HG02571 (cell line): ENCODE measurements around the gene FEN1.

Experiments
- ATAC-seq: cut with Tn5 transposase; IDR thresholded peaks from one replicate; pipeline ENCODE4 v1.9.1; 2021; ENCODE audit warnings: mild to moderate bottlenecking, moderate library complexity; ENCODE audit not compliant: unreplicated experiment

The FEN1 gene

GRCh38 chr11:61792310-61793082 lies at the start of gene FEN1, which contains the start of gene TMEM258:
Gene FEN1 (plus strand): TSS chr11:61792911. CDS start chr11:61795362, 2,451 bp downstream.
Gene TMEM258 (minus strand): TSS chr11:61792599. CDS start chr11:61792558, 41 bp downstream.
- ATAC-seq = peak; percentile 80

GRCh38 chr11:61743486-61744095 lies 49.1 kb upstream of the FEN1 start:
- ATAC-seq = no peak

DNA sequence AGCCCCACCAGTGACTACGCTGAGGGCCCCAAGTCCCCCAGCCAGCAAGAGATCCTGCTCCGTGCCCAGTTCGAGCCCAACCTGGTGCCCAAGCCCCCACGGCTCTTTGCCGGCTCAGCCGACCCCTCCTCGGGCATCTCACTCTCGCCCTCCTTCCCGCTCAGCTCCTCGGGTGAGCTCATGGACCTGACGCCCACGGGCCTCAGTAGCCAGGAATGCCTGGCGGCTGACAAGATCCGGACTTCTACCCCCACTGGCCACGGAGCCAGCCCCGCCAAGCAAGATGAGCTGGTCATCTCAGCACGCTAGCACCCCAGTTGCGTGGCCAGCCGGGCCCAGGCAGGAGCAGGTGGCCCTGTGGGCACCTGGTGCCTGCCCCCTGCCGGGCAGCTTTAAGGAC lies 48.5 kb upstream of the FEN1 start:
- no peak for ATAC-seq

GRCh38 chr11:61744609-61745156 lies 48.0 kb upstream of the FEN1 start:
- ATAC-seq = no peak

DNA sequence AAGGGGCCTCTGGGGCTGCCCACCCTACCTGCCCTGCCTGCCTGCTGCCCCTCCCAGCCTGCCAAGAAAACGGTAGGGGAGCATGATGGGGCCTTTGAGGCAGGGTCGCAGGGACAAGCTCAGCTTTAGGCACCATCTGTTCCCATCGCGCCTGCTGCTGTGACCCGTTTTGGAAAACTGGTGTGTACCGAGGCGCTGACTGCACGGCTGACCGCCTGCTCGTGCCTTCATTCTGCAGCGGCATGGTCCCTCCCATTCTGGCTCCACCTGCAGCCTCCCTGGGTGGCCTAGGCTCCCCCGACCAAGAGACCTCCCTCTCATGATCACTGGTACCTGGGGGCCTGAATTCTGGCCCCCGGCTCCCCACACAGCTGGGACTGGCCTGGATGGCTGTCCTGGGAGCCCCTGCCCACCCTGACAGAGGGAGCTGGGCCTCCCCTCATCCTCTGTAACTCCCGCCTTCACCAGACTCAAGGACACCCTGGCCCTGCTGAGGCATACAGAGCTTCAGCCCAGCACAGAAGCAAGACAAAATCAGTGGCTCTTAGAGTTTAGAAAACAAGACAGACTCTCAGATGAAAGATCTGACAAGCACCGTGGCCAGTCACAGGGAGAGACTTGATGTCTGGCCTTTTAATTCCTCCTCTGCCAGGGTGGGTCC lies 46.8 kb upstream of the FEN1 start:
- no peak for ATAC-seq

DNA sequence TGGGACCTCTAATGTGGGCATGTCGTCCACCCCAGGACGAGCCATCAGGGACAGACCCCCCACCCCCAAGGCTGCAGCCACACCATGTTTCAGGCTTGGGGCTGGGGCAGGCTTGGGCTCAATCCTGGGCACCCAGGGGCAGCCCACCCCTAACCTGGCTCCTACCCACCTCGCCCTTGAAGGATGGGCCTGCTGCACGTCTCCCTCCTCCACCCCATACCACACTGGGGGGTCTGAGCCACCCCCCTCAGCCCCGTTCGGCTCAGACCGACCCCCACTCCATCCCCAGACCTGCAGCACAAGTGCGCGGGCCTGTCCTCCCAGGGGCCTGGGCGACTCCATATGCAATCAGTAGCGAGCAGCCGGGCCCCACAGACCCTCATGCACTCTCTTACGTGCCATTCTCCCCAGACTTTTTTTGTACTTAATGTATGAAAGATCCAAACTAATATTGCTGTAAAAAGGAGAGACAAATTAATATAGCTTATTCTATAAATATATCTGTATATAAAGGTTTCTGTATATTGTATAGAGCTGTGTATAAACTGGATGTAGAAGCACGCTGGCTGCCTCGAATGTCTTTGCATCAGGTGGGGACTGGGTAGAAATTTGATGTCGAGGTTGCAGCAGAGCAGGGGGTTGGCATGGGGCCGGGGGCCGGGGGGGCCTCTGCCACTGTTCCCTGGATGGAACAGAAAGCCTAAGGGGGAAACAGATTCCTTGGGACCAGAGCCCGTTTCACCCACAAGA lies 46.1 kb upstream of the FEN1 start:
- no peak for ATAC-seq

DNA sequence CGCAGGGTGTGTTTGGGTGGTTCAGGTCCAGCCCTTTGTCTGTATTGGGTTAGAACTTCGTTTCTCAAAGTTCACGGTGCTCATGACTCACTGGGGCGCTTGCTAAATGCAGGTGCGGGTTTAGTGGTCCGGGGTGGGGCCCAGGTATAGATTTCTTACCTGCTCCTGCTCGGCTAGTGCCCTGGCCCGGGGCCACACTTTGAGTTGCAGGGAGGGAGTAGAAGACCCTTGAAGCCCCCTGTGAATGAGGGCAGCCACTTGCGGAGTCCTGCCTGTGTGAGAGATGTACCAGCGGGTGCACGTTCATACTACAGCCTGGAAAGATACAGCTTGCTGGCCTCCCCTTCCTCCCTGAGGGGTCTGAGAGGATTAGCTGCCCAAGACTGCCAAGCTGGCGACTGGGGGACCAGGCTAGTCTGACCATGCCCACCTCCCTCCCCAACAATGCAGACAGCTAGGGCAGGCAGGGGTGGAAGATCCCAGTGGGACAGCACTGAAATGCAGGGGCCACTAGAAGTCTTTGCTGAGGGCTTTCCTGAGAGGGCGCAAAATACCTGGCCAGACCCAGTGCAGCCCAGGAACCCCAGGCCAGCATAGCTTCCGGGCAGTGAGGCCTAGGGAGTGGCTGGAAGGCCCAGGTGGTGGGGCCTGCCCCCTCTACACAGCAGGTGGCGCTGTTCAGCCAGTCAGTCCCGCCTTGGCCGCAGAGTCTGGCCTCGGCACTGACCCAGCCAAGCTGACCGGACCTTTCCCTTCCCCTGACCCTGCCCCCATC lies 45.3 kb upstream of the FEN1 start:
- ATAC-seq = peak; percentile 61

GRCh38 chr11:61747967-61748285 lies 44.8 kb upstream of the FEN1 start:
- ATAC-seq = no peak

- no peak for ATAC-seq
These were observed 43.0 kb upstream of the FEN1 start for GRCh38 chr11:61749591-61750217.

- ATAC-seq = no peak
These were observed 42.0 kb upstream of the FEN1 start for GRCh38 chr11:61750631-61751273.

- no peak for ATAC-seq
These were observed 41.3 kb upstream of the FEN1 start for GRCh38 chr11:61751384-61751783.

GRCh38 chr11:61752117-61752924 lies 40.4 kb upstream of the FEN1 start, which contains the start of gene MYRF:
Gene MYRF (plus strand): TSS chr11:61752636. CDS start chr11:61752745, 109 bp downstream.
- no peak for ATAC-seq

DNA sequence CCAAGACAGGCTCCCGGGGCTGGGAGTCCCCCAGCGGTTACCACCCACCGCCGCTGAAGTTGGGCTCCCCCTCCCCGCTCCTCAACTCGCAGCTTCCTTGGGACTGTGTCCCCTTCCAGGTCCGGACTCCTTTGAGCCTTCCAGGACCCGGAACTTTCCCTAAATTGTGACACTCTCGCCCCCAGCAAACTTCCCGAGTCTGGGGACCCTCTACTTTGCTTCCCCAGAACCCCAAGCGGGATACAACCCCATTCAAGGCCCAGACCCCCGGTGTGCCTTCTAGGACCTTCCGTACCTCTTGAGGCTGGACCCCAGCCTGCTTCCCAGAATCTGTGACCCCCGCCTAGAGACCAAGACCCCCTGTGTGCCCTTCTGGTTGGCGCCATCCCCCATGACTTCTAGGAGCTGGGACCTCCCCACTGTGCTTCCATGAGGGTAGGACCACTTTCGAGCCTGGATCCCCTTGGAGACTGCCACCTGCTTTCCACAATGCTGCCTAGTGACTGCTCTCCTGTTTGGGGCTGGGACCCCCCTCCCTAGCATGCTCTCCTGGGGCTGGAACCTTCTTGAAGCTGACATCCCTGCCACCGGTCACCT lies 39.7 kb upstream of the FEN1 start:
- ATAC-seq = no peak

DNA sequence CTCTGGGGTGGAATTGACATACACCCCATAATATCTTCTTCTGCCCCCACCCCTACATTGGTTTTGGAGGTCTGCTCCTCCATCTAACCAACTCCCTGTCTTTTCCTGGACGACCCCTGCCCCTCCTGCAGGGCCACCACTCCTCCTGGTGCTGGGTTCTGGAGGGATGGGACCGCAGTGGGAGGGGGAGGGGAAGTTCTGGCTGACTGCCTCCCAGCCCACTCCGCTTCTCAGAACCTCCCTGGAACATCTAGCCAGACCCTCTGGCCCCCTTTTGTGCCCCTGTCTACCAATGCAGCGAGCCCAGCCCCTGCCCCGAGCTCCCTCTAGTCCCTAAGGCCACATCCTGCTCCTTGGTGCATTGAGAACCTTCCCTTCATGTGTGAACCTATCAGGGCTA lies 39.0 kb upstream of the FEN1 start:
- no peak for ATAC-seq

- ATAC-seq = no peak
These were observed 37.9 kb upstream of the FEN1 start for GRCh38 chr11:61754534-61755482.

- no peak for ATAC-seq
These were observed 36.6 kb upstream of the FEN1 start for GRCh38 chr11:61756147-61756451.
